ENCODE data around the gene SFRP4. TPM values are rescaled to one million over a fixed set of nuclear protein-coding genes. Genes with fewer than 3 reads are reported as not detected.

The SFRP4 gene
- total RNA-seq, result 56.0 TPM

DNA sequence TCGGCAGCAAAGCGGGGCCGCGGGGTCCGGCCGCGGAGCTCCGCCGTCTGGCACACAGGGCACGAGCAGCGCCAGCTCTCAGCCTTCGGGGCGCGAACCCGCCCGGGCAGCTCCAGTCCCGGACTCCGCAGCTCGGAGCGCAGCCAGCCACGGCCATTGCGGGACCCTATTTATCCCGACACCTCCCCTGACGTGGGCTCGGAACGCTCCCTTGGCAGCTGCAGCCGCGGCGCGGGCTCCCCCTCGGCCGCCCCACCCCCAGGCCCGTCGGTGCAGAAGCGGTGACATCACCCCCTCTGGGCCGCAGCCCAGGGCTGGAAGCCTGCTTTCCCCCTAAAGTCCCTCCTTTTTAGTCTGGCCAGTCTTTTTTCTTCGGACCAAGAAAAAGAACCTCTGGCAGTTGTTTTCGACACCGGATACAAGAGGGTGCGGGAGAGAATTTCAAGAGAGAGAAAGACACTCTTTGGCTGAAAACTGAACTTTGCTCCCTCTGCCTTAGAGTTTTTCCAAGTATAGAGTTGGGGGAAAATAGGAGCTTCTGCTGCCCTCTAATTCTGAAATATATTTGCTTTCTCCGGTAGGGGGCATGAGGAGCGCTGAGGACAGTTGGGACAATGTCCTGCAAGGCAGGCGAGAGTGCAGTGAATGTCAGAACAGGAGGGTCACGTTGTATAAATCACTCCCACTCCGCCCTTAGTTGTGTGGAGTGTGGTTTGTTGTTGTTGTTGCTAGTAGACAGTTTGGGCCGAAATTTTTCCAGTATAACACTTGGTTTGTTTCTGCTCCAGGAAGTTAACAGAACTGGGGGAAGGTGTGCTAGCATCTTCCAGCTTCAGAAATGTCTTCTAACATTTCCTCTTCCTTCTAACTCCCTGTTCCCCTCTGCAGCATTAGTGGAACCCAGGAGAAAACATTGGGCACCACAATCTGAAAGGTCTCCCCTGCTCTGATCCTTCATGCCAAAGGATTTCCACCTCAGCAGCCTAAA, at the start of gene SFRP4:
TSS of gene SFRP4 (minus strand) at position 145 of the 988 bp plus-strand sequence. CDS start 280 bp downstream, outside the sequence.
- peak within 1 kb of the TSS; percentile 94 for H3K27ac ChIP-seq

DNA sequence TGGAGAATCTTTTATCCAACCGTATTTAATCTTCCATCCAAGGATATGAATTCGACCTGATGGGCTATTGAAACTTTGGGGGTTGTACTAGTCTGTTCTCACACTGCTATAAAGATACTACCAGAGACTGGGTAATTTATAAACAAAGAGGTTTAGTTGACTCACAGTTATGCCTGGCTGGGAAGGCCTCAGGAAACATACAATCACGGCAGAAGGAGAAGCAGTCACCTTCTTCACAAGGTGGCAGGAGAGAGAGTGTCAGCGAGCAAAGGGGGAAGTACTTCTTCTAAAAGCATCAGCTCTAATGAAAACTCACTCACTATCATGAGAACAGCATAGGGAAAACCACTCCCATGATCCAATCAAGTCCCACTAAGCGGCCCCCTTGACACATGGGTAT, 47.6 kb upstream of the SFRP4 start:
- H3K4me3 ChIP-seq, result no peak overlapping the region
- H3K36me3 ChIP-seq, result no peaks in the 10 kb centered on the region
- no peaks in the 10 kb centered on the region for H3K4me1 ChIP-seq
- intact Hi-C loops (cut with DNase I), result no loop called here
- no peak overlapping the region for H3K27ac ChIP-seq
- H3K27me3 ChIP-seq, result no peaks in the 10 kb centered on the region
- DNase-seq (ENCODE audit: extremely low spot score in 2 of 2), result no peak
- TF ChIP-seq POLR2A (IDR thresholded peaks at IDR 0.05) (no peak), POLR2AphosphoS5 (IDR thresholded peaks at IDR 0.05; ENCODE audit: insufficient read depth in 1 of 2, low read depth in 1 of 2) (no peak)
- TF ChIP-seq, protein P1, sequence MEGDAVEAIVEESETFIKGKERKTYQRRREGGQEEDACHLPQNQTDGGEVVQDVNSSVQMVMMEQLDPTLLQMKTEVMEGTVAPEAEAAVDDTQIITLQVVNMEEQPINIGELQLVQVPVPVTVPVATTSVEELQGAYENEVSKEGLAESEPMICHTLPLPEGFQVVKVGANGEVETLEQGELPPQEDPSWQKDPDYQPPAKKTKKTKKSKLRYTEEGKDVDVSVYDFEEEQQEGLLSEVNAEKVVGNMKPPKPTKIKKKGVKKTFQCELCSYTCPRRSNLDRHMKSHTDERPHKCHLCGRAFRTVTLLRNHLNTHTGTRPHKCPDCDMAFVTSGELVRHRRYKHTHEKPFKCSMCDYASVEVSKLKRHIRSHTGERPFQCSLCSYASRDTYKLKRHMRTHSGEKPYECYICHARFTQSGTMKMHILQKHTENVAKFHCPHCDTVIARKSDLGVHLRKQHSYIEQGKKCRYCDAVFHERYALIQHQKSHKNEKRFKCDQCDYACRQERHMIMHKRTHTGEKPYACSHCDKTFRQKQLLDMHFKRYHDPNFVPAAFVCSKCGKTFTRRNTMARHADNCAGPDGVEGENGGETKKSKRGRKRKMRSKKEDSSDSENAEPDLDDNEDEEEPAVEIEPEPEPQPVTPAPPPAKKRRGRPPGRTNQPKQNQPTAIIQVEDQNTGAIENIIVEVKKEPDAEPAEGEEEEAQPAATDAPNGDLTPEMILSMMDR (IDR thresholded peaks at IDR 0.05), result no peak
- H3K9me3 ChIP-seq, result no peaks in the 10 kb centered on the region

More for the DNA sequence above, at the start of gene SFRP4:
- H3K36me3 ChIP-seq, result no peaks in the 10 kb centered on the region
- no peaks in the 10 kb centered on the region for H3K27me3 ChIP-seq
- no peak for DNase-seq (ENCODE audit: extremely low spot score in 2 of 2)
- H3K9me3 ChIP-seq, result no peaks in the 10 kb centered on the region
- intact Hi-C loops (cut with DNase I), result no loop called here
- TF ChIP-seq POLR2AphosphoS5 (IDR thresholded peaks at IDR 0.05; ENCODE audit: insufficient read depth in 1 of 2, low read depth in 1 of 2), result peak in 1 of 2 donors; percentile 78
- peak in 1 of 2 donors; percentile 53 for TF ChIP-seq POLR2A (IDR thresholded peaks at IDR 0.05)
- TF ChIP-seq, protein P1 (IDR thresholded peaks at IDR 0.05), result peak in 2 of 3 experiments; percentile 56 to 67
- H3K4me1 ChIP-seq, result peaks cover 36% of the 10 kb centered on the region
- peak within 1 kb of the TSS; percentile 64 to 81 for H3K4me3 ChIP-seq

DNA sequence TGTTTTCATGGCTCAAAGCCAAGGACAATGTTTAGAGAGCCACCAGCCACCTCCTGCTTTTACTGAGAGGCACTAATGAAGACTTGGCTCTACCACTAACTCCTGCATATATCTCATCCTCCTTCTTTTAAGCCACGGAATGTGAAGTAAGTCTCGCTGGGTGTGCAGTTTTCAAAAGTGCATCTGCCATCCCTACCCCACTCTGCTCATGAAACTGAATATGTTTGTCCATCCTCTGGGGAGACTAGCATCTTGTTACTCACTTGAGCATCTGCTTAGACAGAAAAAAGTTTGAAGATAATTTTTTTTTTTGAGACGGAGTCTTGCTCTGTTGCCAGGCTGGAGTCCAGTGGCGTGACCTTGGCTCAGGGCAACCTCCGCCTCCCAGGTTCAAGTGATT, 44.6 kb upstream of the SFRP4 start:
- no peaks in the 10 kb centered on the region for H3K4me1 ChIP-seq
- TF ChIP-seq POLR2AphosphoS5 (IDR thresholded peaks at IDR 0.05; ENCODE audit: insufficient read depth in 1 of 2, low read depth in 1 of 2) (no peak), POLR2A (IDR thresholded peaks at IDR 0.05) (no peak)
- TF ChIP-seq, protein P1 (IDR thresholded peaks at IDR 0.05), result no peak
- intact Hi-C loops (cut with DNase I), result no loop called here

DNA sequence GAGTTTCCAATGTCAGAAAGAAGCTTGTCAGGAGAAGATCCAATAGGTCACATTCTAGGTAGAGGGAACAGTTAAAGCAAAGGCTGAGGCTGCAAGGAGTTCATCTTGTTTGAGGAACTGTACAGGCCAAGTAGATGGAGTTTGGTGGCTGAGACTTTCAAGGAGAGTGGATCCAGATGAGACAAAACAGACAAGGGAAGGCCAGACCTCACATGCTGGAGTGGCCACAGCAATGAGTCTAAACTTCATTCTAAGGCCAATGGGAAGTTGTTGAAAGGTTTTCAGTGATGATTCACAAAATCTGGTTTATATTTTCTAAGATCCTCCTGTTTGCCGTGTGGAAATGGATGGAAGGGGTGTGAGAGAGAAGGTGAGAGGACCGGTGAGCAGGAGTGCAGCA, 43.9 kb upstream of the SFRP4 start:
- DNase-seq (ENCODE audit: extremely low spot score in 2 of 2), result no peak
- Histone ChIP-seq H3K27ac (no peak overlapping the region), H3K4me1 (no peaks in the 10 kb centered on the region), H3K36me3 (no peaks in the 10 kb centered on the region), H3K4me3 (no peak overlapping the region), H3K27me3 (no peaks in the 10 kb centered on the region), H3K9me3 (no peaks in the 10 kb centered on the region)
- TF ChIP-seq POLR2A (IDR thresholded peaks at IDR 0.05), result no peak
- intact Hi-C loops (cut with DNase I), result no loop called here

More for the DNA sequence above, 44.6 kb upstream of the SFRP4 start:
- Histone ChIP-seq H3K36me3 (no peaks in the 10 kb centered on the region), H3K27ac (no peak overlapping the region), H3K27me3 (no peaks in the 10 kb centered on the region), H3K9me3 (no peaks in the 10 kb centered on the region), H3K4me3 (no peak overlapping the region)
- DNase-seq (ENCODE audit: extremely low spot score in 2 of 2), result no peak

DNA sequence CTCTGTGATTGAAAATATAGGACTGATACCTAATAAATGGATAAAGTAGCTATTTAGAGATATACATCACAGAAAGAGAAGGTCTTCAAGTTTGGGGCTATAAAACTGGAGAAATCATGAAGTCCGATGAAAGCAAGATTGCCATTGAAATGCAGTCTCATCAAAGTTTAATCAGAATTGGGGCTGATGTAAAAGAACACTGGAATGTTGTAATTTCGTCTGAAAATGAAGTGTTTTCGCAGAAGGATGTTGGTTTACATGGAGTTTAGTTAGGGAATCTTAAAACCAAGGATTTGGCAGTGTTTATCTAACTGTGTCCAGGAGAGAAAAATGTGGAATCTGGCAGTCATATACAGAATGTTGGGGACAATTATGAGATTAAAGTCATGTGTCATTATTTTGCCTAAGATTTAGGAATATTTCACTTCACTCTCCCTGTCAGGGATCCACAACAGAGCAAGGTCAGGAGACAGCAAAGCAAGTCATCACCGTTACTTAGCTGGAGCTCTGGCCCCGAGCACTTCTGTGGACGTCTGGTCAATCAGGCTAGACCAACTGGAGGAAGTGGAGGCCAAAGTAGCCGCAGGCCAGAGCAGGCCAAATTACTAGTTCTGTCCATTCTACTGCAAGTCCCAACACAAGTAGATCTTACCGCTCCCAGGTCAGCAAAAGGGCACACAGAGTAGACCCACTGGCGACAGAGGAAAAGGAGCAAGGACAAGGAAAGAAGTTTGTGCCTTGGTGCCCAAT, 40.8 kb upstream of the SFRP4 start:
- no peak for TF ChIP-seq POLR2AphosphoS5 (IDR thresholded peaks at IDR 0.05; ENCODE audit: insufficient read depth in 1 of 2, low read depth in 1 of 2)
- TF ChIP-seq, protein P1 (IDR thresholded peaks at IDR 0.05), result no peak
- TF ChIP-seq POLR2A (IDR thresholded peaks at IDR 0.05), result no peak

More for the DNA sequence above, 40.8 kb upstream of the SFRP4 start:
- no peaks in the 10 kb centered on the region for H3K36me3 ChIP-seq
- H3K9me3 ChIP-seq, result no peaks in the 10 kb centered on the region
- intact Hi-C loops (cut with DNase I), result no loop called here
- H3K27me3 ChIP-seq, result no peaks in the 10 kb centered on the region
- no peaks in the 10 kb centered on the region for H3K4me1 ChIP-seq
- no peak for DNase-seq (ENCODE audit: extremely low spot score in 2 of 2)
- no peak overlapping the region for H3K27ac ChIP-seq
- no peak overlapping the region for H3K4me3 ChIP-seq

All from vagina (tissue), 2 donors.